IMR-90 (cell line): ENCODE data around the gene IKBIP.

Experiments used
- CEBPB ChIP-seq: IDR thresholded peaks from 2 replicates; pipeline ENCODE4 v1.6.1; 2012; ENCODE audit warnings: low read depth, low read length, improper control_type of control experiment
- CTCF ChIP-seq: conservative IDR thresholded peaks from 2 replicates; pipeline ENCODE4 v1.5.1; 2012; ENCODE audit warnings: mild to moderate bottlenecking, low read depth, low read length, improper control_type of control experiment
- ELK1 ChIP-seq: fragments of 150-350 bp; IDR thresholded peaks from 2 replicates; pipeline ENCODE4 v1.6.1; 2016; ENCODE audit warnings: low read depth, mild to moderate bottlenecking, low read length, moderate library complexity, borderline replicate concordance
- FOS ChIP-seq: fragments of 150-350 bp; IDR thresholded peaks from 2 replicates; pipeline ENCODE4 v1.6.1; 2016; ENCODE audit warnings: low read depth, low read length
- MAFK ChIP-seq: IDR thresholded peaks from 2 replicates; pipeline ENCODE4 v1.6.1; 2012; ENCODE audit warnings: low read depth, low read length, improper control_type of control experiment
- MAZ ChIP-seq: IDR thresholded peaks from 2 replicates; pipeline ENCODE4 v1.6.1; 2012; ENCODE audit warnings: low read depth, mild to moderate bottlenecking, low read length, improper control_type of control experiment, moderate library complexity, borderline replicate concordance
- MXI1 ChIP-seq: IDR thresholded peaks from 2 replicates; pipeline ENCODE4 v1.6.1; 2012; ENCODE audit warnings: low read depth, mild to moderate bottlenecking, low read length, moderate library complexity, borderline replicate concordance
- NFE2L2 ChIP-seq: fragments of 150-350 bp; IDR thresholded peaks from 2 replicates; pipeline ENCODE4 v1.6.1; 2016; ENCODE audit warnings: low read depth, mild to moderate bottlenecking, low read length
- POLR2A ChIP-seq: IDR thresholded peaks from 2 replicates; pipeline ENCODE4 v1.6.1; 2012; ENCODE audit warnings: mild to moderate bottlenecking, low read depth, low read length
- RAD21 ChIP-seq: IDR thresholded peaks from 2 replicates; pipeline ENCODE4 v1.6.1; 2012; ENCODE audit warnings: low read length, improper control_type of control experiment
- RCOR1 ChIP-seq: IDR thresholded peaks from 2 replicates; pipeline ENCODE4 v1.6.1; 2012; ENCODE audit warnings: mild to moderate bottlenecking, low read length, improper control_type of control experiment; ENCODE audit not compliant: insufficient replicate concordance
- SMC3 ChIP-seq: fragments of 150-350 bp; IDR thresholded peaks from 2 replicates; pipeline ENCODE4 v1.6.1; 2016; ENCODE audit warnings: low read depth, mild to moderate bottlenecking, antibody characterized with exemption, low read length, moderate library complexity

- TF ChIP-seq CTCF, result no peak
- TF ChIP-seq POLR2A, result no peak
- TF ChIP-seq RAD21, result no peak
- no peak for TF ChIP-seq MXI1
- TF ChIP-seq SMC3, result no peak
- no peak for TF ChIP-seq FOS
- no peak for TF ChIP-seq CEBPB
- TF ChIP-seq RCOR1, result no peak
- no peak for TF ChIP-seq NFE2L2
- TF ChIP-seq MAZ, result no peak
- TF ChIP-seq ELK1, result no peak
- TF ChIP-seq MAFK, result no peak
Observed at GRCh38 chr12:98578392-98578791, 66.2 kb downstream of the IKBIP start.
